Measurements from ENCODE around the gene CFAP68.
"Not testable (repeated sequence)": the region's sequence is repeated elsewhere in the genome, so short reads cannot be mapped to it uniquely, and the experiment has no call there.

Gene CFAP68

GRCh38 chr11:111918390-111919256 lies 39.3 kb downstream of the CFAP68 start, which contains the start of gene C11orf52:
Gene C11orf52, plus strand, starts transcription at chr11:111918913. Its CDS starts 60 bp downstream, at chr11:111918973.
- DNase-seq (ENCODE audit: low read depth), result no peak

GRCh38 chr11:111920908-111921307 lies 41.6 kb downstream of the CFAP68 start:
- DNase-seq (ENCODE audit: low read depth), result no peak

GRCh38 chr11:111921541-111922230 lies 42.3 kb downstream of the CFAP68 start:
- no peak for DNase-seq (ENCODE audit: low read depth)

- no peak for DNase-seq (ENCODE audit: low read depth)
Measured at GRCh38 chr11:111922803-111923202, 43.5 kb downstream of the CFAP68 start.

GRCh38 chr11:111923351-111923788 lies 44.0 kb downstream of the CFAP68 start:
- DNase-seq (ENCODE audit: low read depth), result no peak

GRCh38 chr11:111923951-111924350 lies 44.6 kb downstream of the CFAP68 start:
- DNase-seq (ENCODE audit: low read depth), result no peak

- no peak for DNase-seq (ENCODE audit: low read depth)
Measured at GRCh38 chr11:111925953-111926352, 46.6 kb downstream of the CFAP68 start.

GRCh38 chr11:111926505-111927391 lies 47.4 kb downstream of the CFAP68 start:
- peak; percentile 95 for DNase-seq (ENCODE audit: low read depth)

GRCh38 chr11:111930472-111930871 lies 51.1 kb downstream of the CFAP68 start:
- DNase-seq (ENCODE audit: low read depth), result no peak

- no peak for DNase-seq (ENCODE audit: low read depth)
Measured at GRCh38 chr11:111932611-111932950, 53.2 kb downstream of the CFAP68 start.

GRCh38 chr11:111933176-111933575 lies 53.8 kb downstream of the CFAP68 start:
- not testable (repeated sequence) for DNase-seq (ENCODE audit: low read depth)

- DNase-seq (ENCODE audit: low read depth), result no peak
Measured at GRCh38 chr11:111933872-111934271, 54.5 kb downstream of the CFAP68 start.

GRCh38 chr11:111934306-111934705 lies 55.0 kb downstream of the CFAP68 start:
- no peak for DNase-seq (ENCODE audit: low read depth)
